ENCODE data around the gene RAPGEFL1.
A peak's percentile ranks its signal among the peaks of the same experiment; 100 is the strongest.

Gene RAPGEFL1

GRCh38 chr17:40174514-40174913 lies 2.8 kb upstream of the RAPGEFL1 start:
- 0 out of 2 replicates have a peak, but pooled peaks cover under 1% of the 10 kb centered on the region for H3K36me3 ChIP-seq (ENCODE audit: insufficient read depth)
- H4K20me1 ChIP-seq (ENCODE audit: insufficient read depth), result no peaks in the 10 kb centered on the region
- H3K79me2 ChIP-seq (ENCODE audit: insufficient read depth, low read depth), result no peaks in the 10 kb centered on the region
- H3K4me3 ChIP-seq (IDR thresholded peaks at IDR 0.05; ENCODE audit: insufficient read depth, low read depth, low read length), result no peak overlapping the region
- no peak for TF ChIP-seq CTCF (conservative IDR thresholded peaks at IDR 0.05; ENCODE audit: low read depth, low read length)
- H3K4me1 ChIP-seq (ENCODE audit: low read depth, poor library complexity, severe bottlenecking), result peaks cover 11% of the 10 kb centered on the region
- no peak overlapping the region for H3K27ac ChIP-seq
- H3K27me3 ChIP-seq (ENCODE audit: insufficient read depth, low read depth), result no peaks in the 10 kb centered on the region
- H2AFZ ChIP-seq (ENCODE audit: low read depth), result no peak overlapping the region
- H3K9ac ChIP-seq, result no peak overlapping the region
- no peak overlapping the region for H3K4me2 ChIP-seq

GRCh38 chr17:40175928-40176753 lies 1.1 kb upstream of the RAPGEFL1 start:
- no peak overlapping the region for H3K4me3 ChIP-seq (IDR thresholded peaks at IDR 0.05; ENCODE audit: insufficient read depth, low read depth, low read length)
- no peak overlapping the region for H3K9ac ChIP-seq
- H3K79me2 ChIP-seq (ENCODE audit: insufficient read depth, low read depth), result no peaks in the 10 kb centered on the region
- H3K36me3 ChIP-seq (ENCODE audit: insufficient read depth), result no peaks in the 10 kb centered on the region
- H4K20me1 ChIP-seq (ENCODE audit: insufficient read depth), result no peaks in the 10 kb centered on the region
- no peak overlapping the region for H3K4me2 ChIP-seq
- H3K27me3 ChIP-seq (ENCODE audit: insufficient read depth, low read depth), result no peaks in the 10 kb centered on the region
- no peak overlapping the region for H2AFZ ChIP-seq (ENCODE audit: low read depth)
- no peak for TF ChIP-seq CTCF (conservative IDR thresholded peaks at IDR 0.05; ENCODE audit: low read depth, low read length)
- no peak overlapping the region for H3K27ac ChIP-seq
- peaks cover 11% of the 10 kb centered on the region for H3K4me1 ChIP-seq (ENCODE audit: low read depth, poor library complexity, severe bottlenecking)

- no peak for TF ChIP-seq CTCF (conservative IDR thresholded peaks at IDR 0.05; ENCODE audit: low read depth, low read length)
- Histone ChIP-seq H3K4me1 (ENCODE audit: low read depth, poor library complexity, severe bottlenecking) (peaks cover 11% of the 10 kb centered on the region), H3K27ac (peak overlapping the region; percentile 24; the same call in 1 of the 2 replicates), H3K9ac (peak overlapping the region; percentile 22; the same call in 1 of the 2 replicates), H3K4me2 (peak overlapping the region; percentile 90), H2AFZ (ENCODE audit: low read depth) (peak overlapping the region; percentile 74; the same call in 1 of the 2 replicates), H3K36me3 (ENCODE audit: insufficient read depth) (no peaks in the 10 kb centered on the region), H3K79me2 (ENCODE audit: insufficient read depth, low read depth) (no peaks in the 10 kb centered on the region), H3K27me3 (ENCODE audit: insufficient read depth, low read depth) (no peaks in the 10 kb centered on the region), H4K20me1 (ENCODE audit: insufficient read depth) (no peaks in the 10 kb centered on the region), H3K4me3 (IDR thresholded peaks at IDR 0.05; ENCODE audit: insufficient read depth, low read depth, low read length) (no peak overlapping the region)
Measured at GRCh38 chr17:40176754-40177110, 538 bp upstream of the RAPGEFL1 start.

- Histone ChIP-seq H4K20me1 (ENCODE audit: insufficient read depth) (no peaks in the 10 kb centered on the region), H3K4me2 (0 out of 2 replicates have a peak overlapping the region, but pooled peaks have one; percentile 90), H3K9ac (no peak overlapping the region), H3K36me3 (ENCODE audit: insufficient read depth) (no peaks in the 10 kb centered on the region), H3K27ac (no peak overlapping the region), H2AFZ (ENCODE audit: low read depth) (no peak overlapping the region), H3K79me2 (ENCODE audit: insufficient read depth, low read depth) (no peaks in the 10 kb centered on the region), H3K4me1 (ENCODE audit: low read depth, poor library complexity, severe bottlenecking) (peaks cover 11% of the 10 kb centered on the region), H3K27me3 (ENCODE audit: insufficient read depth, low read depth) (no peaks in the 10 kb centered on the region), H3K4me3 (IDR thresholded peaks at IDR 0.05; ENCODE audit: insufficient read depth, low read depth, low read length) (no peak overlapping the region)
- no peak for TF ChIP-seq CTCF (conservative IDR thresholded peaks at IDR 0.05; ENCODE audit: low read depth, low read length)
Measured at GRCh38 chr17:40178021-40178601, 841 bp downstream of the RAPGEFL1 start.
